HUES6 (cell line): Measurements from ENCODE around the gene ZPR1.
"Not testable (repeated sequence)": the region's sequence is repeated elsewhere in the genome, so short reads cannot be mapped to it uniquely, and the experiment has no call there.

Experiments used
- H3K27ac ChIP-seq: 2 replicates; pipeline ENCODE4 v1.7.0; 2013; ENCODE audit warnings: low read depth, mild to moderate bottlenecking, low read length, inconsistent platforms
- H3K27me3 ChIP-seq: 2 replicates; pipeline ENCODE4 v1.6.1; 2013; ENCODE audit warnings: low read length; ENCODE audit not compliant: control insufficient read depth, insufficient read depth
- H3K36me3 ChIP-seq: 2 replicates; pipeline ENCODE4 v1.6.1; 2013; ENCODE audit warnings: low read length; ENCODE audit not compliant: control insufficient read depth, insufficient read depth
- H3K4me1 ChIP-seq: 2 replicates; pipeline ENCODE4 v1.6.1; 2013; ENCODE audit warnings: low read length; ENCODE audit not compliant: control insufficient read depth, insufficient read depth
- H3K4me3 ChIP-seq: 2 replicates; pipeline ENCODE4 v1.5.1; 2013; ENCODE audit warnings: low read depth, low read length
- H3K9ac ChIP-seq: one replicate; pipeline ENCODE4 v1.6.1; 2013; ENCODE audit warnings: mild to moderate bottlenecking, low read length
- H3K9me3 ChIP-seq: 2 replicates; pipeline ENCODE4 v1.6.1; 2013; ENCODE audit warnings: low read depth, low read length; ENCODE audit not compliant: control insufficient read depth, insufficient read depth

ZPR1 gene

GRCh38 chr11:116775975-116776374, 11.8 kb downstream of the ZPR1 start:
- H3K9me3 ChIP-seq: no peaks in the 10 kb centered on the region
- H3K4me3 ChIP-seq: no peak overlapping the region
- H3K27ac ChIP-seq: no peak overlapping the region
- H3K9ac ChIP-seq: no peak overlapping the region
- H3K27me3 ChIP-seq: no peaks in the 10 kb centered on the region
- H3K4me1 ChIP-seq: peaks cover 13% of the 10 kb centered on the region; the same call in 1 of the 2 replicates
- peaks cover 47% of the 10 kb centered on the region for H3K36me3 ChIP-seq

- no peak overlapping the region for H3K27ac ChIP-seq
- no peaks in the 10 kb centered on the region for H3K9me3 ChIP-seq
- no peaks in the 10 kb centered on the region for H3K27me3 ChIP-seq
- no peak overlapping the region for H3K4me3 ChIP-seq
- peaks cover 13% of the 10 kb centered on the region; the same call in 1 of the 2 replicates for H3K4me1 ChIP-seq
- H3K36me3 ChIP-seq: peaks cover 37% of the 10 kb centered on the region
- H3K9ac ChIP-seq: no peak overlapping the region
These were observed 13.2 kb downstream of the ZPR1 start for GRCh38 chr11:116774661-116775060.

- peak overlapping the region; percentile 95 for H3K4me3 ChIP-seq
These were observed 14.4 kb downstream of the ZPR1 start for GRCh38 chr11:116773203-116774097.

GRCh38 chr11:116772443-116773202, 15.2 kb downstream of the ZPR1 start, which contains the start of gene BUD13:
TSS of gene BUD13 (minus strand) at chr11:116772987. CDS start at chr11:116772964, 23 bp downstream.
- H3K4me1 ChIP-seq: peaks cover 13% of the 10 kb centered on the region; the same call in 1 of the 2 replicates
- peak within 1 kb of the TSS; percentile 96 for H3K9ac ChIP-seq
- H3K27me3 ChIP-seq: no peaks in the 10 kb centered on the region
- peak within 1 kb of the TSS; percentile 95 for H3K4me3 ChIP-seq
- no peaks in the 10 kb centered on the region for H3K9me3 ChIP-seq
- H3K27ac ChIP-seq: peak within 1 kb of the TSS; percentile 82
- H3K36me3 ChIP-seq: peaks cover 30% of the 10 kb centered on the region

More at GRCh38 chr11:116773203-116774097, 14.4 kb downstream of the ZPR1 start:
- Histone ChIP-seq H3K9me3 (no peaks in the 10 kb centered on the region), H3K27ac (no peak overlapping the region), H3K36me3 (peaks cover 33% of the 10 kb centered on the region), H3K27me3 (no peaks in the 10 kb centered on the region), H3K9ac (peak overlapping the region; percentile 73), H3K4me1 (peaks cover 13% of the 10 kb centered on the region; the same call in 1 of the 2 replicates)

- peaks cover 28% of the 10 kb centered on the region for H3K36me3 ChIP-seq
- H3K9ac ChIP-seq: peak overlapping the region; percentile 96
- H3K27ac ChIP-seq: no peak overlapping the region
- peak overlapping the region; percentile 95 for H3K4me3 ChIP-seq
- H3K9me3 ChIP-seq: no peaks in the 10 kb centered on the region
- H3K27me3 ChIP-seq: no peaks in the 10 kb centered on the region
- H3K4me1 ChIP-seq: peaks cover 13% of the 10 kb centered on the region; the same call in 1 of the 2 replicates
These were observed 15.9 kb downstream of the ZPR1 start for GRCh38 chr11:116771935-116772334.

- H3K27me3 ChIP-seq: no peaks in the 10 kb centered on the region
- H3K4me3 ChIP-seq: no peak overlapping the region
- no peaks in the 10 kb centered on the region for H3K4me1 ChIP-seq
- no peak overlapping the region for H3K27ac ChIP-seq
- peaks cover 89% of the 10 kb centered on the region for H3K36me3 ChIP-seq
- no peak overlapping the region for H3K9ac ChIP-seq
- H3K9me3 ChIP-seq: no peaks in the 10 kb centered on the region
These were observed 25.7 kb downstream of the ZPR1 start for GRCh38 chr11:116762132-116762531.

- not testable (repeated sequence) for H3K9ac ChIP-seq, H3K4me1 ChIP-seq, H3K9me3 ChIP-seq, H3K4me3 ChIP-seq, H3K27me3 ChIP-seq, H3K27ac ChIP-seq
- H3K36me3 ChIP-seq: peaks cover 90% of the 10 kb centered on the region
These were observed 31.8 kb downstream of the ZPR1 start for GRCh38 chr11:116756044-116756443.

GRCh38 chr11:116750070-116750718, 37.6 kb downstream of the ZPR1 start:
- H3K27me3 ChIP-seq: no peaks in the 10 kb centered on the region
- no peak overlapping the region for H3K4me3 ChIP-seq
- peaks cover 87% of the 10 kb centered on the region for H3K36me3 ChIP-seq
- H3K9me3 ChIP-seq: no peaks in the 10 kb centered on the region
- no peak overlapping the region for H3K9ac ChIP-seq
- H3K27ac ChIP-seq: no peak overlapping the region
- H3K4me1 ChIP-seq: no peaks in the 10 kb centered on the region

- H3K9ac ChIP-seq: no peak overlapping the region
- peaks cover 16% of the 10 kb centered on the region for H3K36me3 ChIP-seq
- H3K9me3 ChIP-seq: no peaks in the 10 kb centered on the region
- no peak overlapping the region for H3K27ac ChIP-seq
- no peaks in the 10 kb centered on the region for H3K27me3 ChIP-seq
- H3K4me1 ChIP-seq: peaks cover 8% of the 10 kb centered on the region; the same call in 1 of the 2 replicates
- H3K4me3 ChIP-seq: no peak overlapping the region
These were observed 45.7 kb downstream of the ZPR1 start for GRCh38 chr11:116742104-116742503.

- no peak overlapping the region for H3K27ac ChIP-seq
- no peak overlapping the region for H3K4me3 ChIP-seq
- H3K9ac ChIP-seq: no peak overlapping the region
- peaks cover 8% of the 10 kb centered on the region; the same call in 1 of the 2 replicates for H3K4me1 ChIP-seq
- no peaks in the 10 kb centered on the region for H3K9me3 ChIP-seq
- H3K36me3 ChIP-seq: peaks cover 3% of the 10 kb centered on the region; the same call in 1 of the 2 replicates
- H3K27me3 ChIP-seq: no peaks in the 10 kb centered on the region
These were observed 47.1 kb downstream of the ZPR1 start for GRCh38 chr11:116740741-116741140.
